Smooth muscle cell (in vitro differentiated cells): ENCODE results near the gene ZNF618. TPM values are rescaled to one million over a fixed set of nuclear protein-coding genes. Genes with fewer than 3 reads are reported as not detected.

Source experiments
- DNase-seq: peaks from one replicate; lab custom pipeline; 2025; ENCODE audit not compliant: unreplicated experiment; lab: John Stamatoyannopoulos, UW
- H2AFZ ChIP-seq: fragments of 200-600 bp; sonication (generic); 2 replicates; pipeline ENCODE4 v1.6.0; 2016; ENCODE audit warnings: antibody characterized with exemption, low read depth, mild to moderate bottlenecking
- H3F3A ChIP-seq: fragments of 200-600 bp; sonication (generic); 2 replicates; pipeline ENCODE4 v1.6.0; 2017; ENCODE audit warnings: antibody characterized with exemption, low read depth
- H3K27ac ChIP-seq: fragments of 200-600 bp; sonication (generic); 2 replicates; pipeline ENCODE4 v1.5.1; 2016; ENCODE audit warnings: low read depth, mild to moderate bottlenecking
- H3K27me3 ChIP-seq: fragments of 200-600 bp; sonication (generic); 2 replicates; pipeline ENCODE4 v1.6.1; 2016; ENCODE audit warnings: low read depth, mild to moderate bottlenecking
- H3K36me3 ChIP-seq: fragments of 200-600 bp; sonication (generic); 2 replicates; pipeline ENCODE4 v1.5.1; 2016; ENCODE audit warnings: low read depth
- H3K4me1 ChIP-seq: fragments of 200-600 bp; sonication (generic); 2 replicates; pipeline ENCODE4 v1.5.1; 2016; ENCODE audit warnings: low read depth
- H3K4me2 ChIP-seq: fragments of 200-600 bp; sonication (generic); 2 replicates; pipeline ENCODE4 v1.6.0; 2016; ENCODE audit warnings: mild to moderate bottlenecking
- H3K4me3 ChIP-seq: fragments of 200-600 bp; sonication (generic); 2 replicates; pipeline ENCODE4 v1.5.1; 2016; ENCODE audit warnings: mild to moderate bottlenecking
- H3K79me2 ChIP-seq: fragments of 200-600 bp; sonication (generic); 2 replicates; pipeline ENCODE4 v1.6.0; 2016; ENCODE audit warnings: low read depth, mild to moderate bottlenecking
- H3K9ac ChIP-seq: fragments of 200-600 bp; sonication (generic); 2 replicates; pipeline ENCODE4 v1.6.0; 2016; ENCODE audit warnings: low read depth
- H3K9me3 ChIP-seq: fragments of 200-600 bp; sonication (generic); replicated peaks from 2 replicates; pipeline ENCODE4 v1.5.1; 2016; ENCODE audit warnings: low read depth
- H4K20me1 ChIP-seq: fragments of 200-600 bp; sonication (generic); 2 replicates; pipeline ENCODE4 v1.6.0; 2016; ENCODE audit warnings: low read depth
- WGBS: methylation state at CpG from one replicate; pipeline ENCODE4 v1.1.7; 2016; ENCODE audit warnings: low lambda C conversion rate; 5-methylcytosine and 5-hydroxymethylcytosine counted together
- polyA plus RNA-seq: library from polyadenylated mRNA; unstranded; fragments of >200 nt; fragmentation: Nextera tagmentation; extraction: Ambion mirVana; gene quantifications from 2 replicates; pipeline ENCODE4 v1.2.1, GENCODE V29; 2016
- total RNA-seq: library from RNA; depleted of rRNA; stranded (reverse); fragments of >200 nt; gene quantifications from 2 replicates; pipeline ENCODE4 v1.2.3, GENCODE V29; 2014
- TF ChIP-seq, protein P1 (sequence below): fragments of 200-600 bp; sonication (generic); IDR thresholded peaks from 2 replicates; pipeline ENCODE4 v1.5.1; 2017; ENCODE audit warnings: borderline replicate concordance, mild to moderate bottlenecking, antibody characterized with exemption; ENCODE audit not compliant: insufficient read depth, poor library complexity, severe bottlenecking

ZNF618 gene
- total and polyA plus RNA-seq, 2 experiments from 2014 or later, result 9.9 to 19.5 TPM

DNA sequence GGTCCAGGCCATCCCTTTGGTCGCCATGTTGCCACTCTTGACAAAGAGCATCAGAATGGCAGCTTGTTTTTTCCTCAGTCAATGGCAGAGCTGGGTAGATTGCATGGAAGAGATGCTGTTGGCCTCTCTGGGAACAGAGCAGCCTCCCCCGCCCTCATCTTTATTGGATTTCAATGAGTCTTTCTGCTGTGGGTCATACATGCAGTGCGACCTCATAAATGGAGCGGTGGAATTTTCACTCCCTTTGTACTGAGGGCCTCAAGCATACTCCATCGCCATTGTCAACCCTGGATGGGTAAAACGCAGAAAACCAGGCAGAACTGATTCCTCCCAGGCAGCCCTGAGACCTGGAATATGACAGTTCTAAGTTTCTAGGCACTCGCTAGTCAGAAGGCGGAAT lies 71.8 kb downstream of the ZNF618 start:
- H3K9me3 ChIP-seq, result no peaks in the 10 kb centered on the region
- no peak overlapping the region for H3K27ac ChIP-seq
- H3K27me3 ChIP-seq, result no peaks in the 10 kb centered on the region
- no peaks in the 10 kb centered on the region for H3K4me1 ChIP-seq
- H3F3A ChIP-seq, result no peaks in the 10 kb centered on the region
- peaks cover 30% of the 10 kb centered on the region for H3K79me2 ChIP-seq
- H3K4me2 ChIP-seq, result no peak overlapping the region
- H3K36me3 ChIP-seq, result no peaks in the 10 kb centered on the region
- TF ChIP-seq, protein P1, sequence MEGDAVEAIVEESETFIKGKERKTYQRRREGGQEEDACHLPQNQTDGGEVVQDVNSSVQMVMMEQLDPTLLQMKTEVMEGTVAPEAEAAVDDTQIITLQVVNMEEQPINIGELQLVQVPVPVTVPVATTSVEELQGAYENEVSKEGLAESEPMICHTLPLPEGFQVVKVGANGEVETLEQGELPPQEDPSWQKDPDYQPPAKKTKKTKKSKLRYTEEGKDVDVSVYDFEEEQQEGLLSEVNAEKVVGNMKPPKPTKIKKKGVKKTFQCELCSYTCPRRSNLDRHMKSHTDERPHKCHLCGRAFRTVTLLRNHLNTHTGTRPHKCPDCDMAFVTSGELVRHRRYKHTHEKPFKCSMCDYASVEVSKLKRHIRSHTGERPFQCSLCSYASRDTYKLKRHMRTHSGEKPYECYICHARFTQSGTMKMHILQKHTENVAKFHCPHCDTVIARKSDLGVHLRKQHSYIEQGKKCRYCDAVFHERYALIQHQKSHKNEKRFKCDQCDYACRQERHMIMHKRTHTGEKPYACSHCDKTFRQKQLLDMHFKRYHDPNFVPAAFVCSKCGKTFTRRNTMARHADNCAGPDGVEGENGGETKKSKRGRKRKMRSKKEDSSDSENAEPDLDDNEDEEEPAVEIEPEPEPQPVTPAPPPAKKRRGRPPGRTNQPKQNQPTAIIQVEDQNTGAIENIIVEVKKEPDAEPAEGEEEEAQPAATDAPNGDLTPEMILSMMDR, result no peak
- peaks cover 95% of the 10 kb centered on the region for H4K20me1 ChIP-seq
- no peak overlapping the region for H2AFZ ChIP-seq
- H3K4me3 ChIP-seq, result no peak overlapping the region
- 90% methylated on average over 8 of the region's 8 CpGs for WGBS
- no peak overlapping the region for H3K9ac ChIP-seq
- no peak for DNase-seq

DNA sequence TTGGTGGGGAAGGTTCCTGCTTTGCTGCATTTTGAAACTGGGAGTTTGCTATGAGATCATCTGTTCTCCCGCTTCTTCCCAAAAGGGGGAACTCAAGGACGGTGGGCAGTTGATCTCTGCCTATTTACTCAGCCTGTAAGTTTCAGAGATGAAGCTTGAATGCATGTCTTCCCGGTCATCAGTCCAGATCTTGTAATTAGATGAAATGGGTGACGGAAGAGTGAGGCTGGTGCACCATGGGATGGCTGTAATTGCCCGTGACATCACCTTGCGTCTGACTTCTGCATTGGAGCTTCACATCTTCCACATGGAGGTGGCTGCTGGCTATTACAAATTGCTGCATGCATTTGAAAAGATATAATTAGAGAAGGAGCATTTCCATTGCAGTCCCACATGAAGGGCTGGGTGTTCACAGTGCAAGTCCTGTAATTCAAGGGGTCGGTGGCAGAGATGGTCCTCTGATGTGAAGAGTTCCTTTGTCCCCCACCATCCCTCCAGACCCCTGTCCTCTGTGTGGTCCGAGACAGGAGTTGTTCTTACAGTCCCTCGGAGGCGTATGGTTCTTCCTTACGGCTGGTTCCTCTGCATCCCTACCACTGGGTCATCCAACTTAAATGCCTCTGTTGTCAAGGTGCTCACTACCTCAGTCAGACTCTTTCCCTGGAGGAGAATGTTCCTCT lies 72.9 kb downstream of the ZNF618 start:
- no peak overlapping the region for H3K9ac ChIP-seq
- 90% methylated on average over 11 of the region's 11 CpGs for WGBS
- H3K27me3 ChIP-seq, result no peaks in the 10 kb centered on the region
- H3K79me2 ChIP-seq, result peaks cover 29% of the 10 kb centered on the region
- TF ChIP-seq, protein P1, result no peak
- no peaks in the 10 kb centered on the region for H3K9me3 ChIP-seq
- no peaks in the 10 kb centered on the region for H3K36me3 ChIP-seq
- H2AFZ ChIP-seq, result no peak overlapping the region
- H3F3A ChIP-seq, result no peaks in the 10 kb centered on the region
- peaks cover 95% of the 10 kb centered on the region for H4K20me1 ChIP-seq
- DNase-seq, result no peak
- no peak overlapping the region for H3K4me2 ChIP-seq
- H3K27ac ChIP-seq, result no peak overlapping the region
- H3K4me3 ChIP-seq, result no peak overlapping the region
- no peaks in the 10 kb centered on the region for H3K4me1 ChIP-seq

DNA sequence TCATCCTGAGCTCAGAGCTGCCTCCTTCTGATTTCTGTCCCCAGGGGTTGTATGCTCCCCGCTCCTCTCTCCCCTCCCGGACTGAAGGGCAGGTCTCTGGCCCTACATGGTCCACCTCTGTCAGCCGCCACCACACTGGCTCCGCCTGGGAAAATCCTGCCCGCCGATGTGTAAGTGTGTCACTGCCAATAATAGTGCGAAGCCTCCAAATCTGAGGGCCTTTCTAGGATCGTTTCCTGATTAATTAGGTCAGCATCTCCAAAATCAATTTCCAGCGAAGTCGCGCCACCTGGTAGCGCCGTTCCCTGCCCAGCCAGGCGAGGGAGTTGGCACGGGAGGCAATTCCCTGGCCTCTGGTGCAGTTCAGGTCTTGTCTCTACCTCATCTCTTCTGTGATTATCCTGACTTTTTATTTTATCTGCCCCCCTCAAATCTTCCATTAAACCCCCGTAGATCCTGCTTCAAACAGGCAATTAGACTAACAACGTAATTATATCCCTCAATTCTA lies 73.5 kb downstream of the ZNF618 start:
- Histone ChIP-seq H2AFZ (no peak overlapping the region), H3K9ac (no peak overlapping the region)
- no peak for DNase-seq

More for the DNA sequence above, 73.5 kb downstream of the ZNF618 start:
- Histone ChIP-seq H3K4me1 (no peaks in the 10 kb centered on the region), H3K9me3 (no peaks in the 10 kb centered on the region), H3F3A (no peaks in the 10 kb centered on the region), H3K36me3 (no peaks in the 10 kb centered on the region), H4K20me1 (peaks cover 95% of the 10 kb centered on the region), H3K27me3 (no peaks in the 10 kb centered on the region), H3K4me2 (no peak overlapping the region), H3K79me2 (peaks cover 28% of the 10 kb centered on the region), H3K4me3 (no peak overlapping the region), H3K27ac (no peak overlapping the region)
- WGBS, result 97% methylated on average over 17 of the region's 17 CpGs
- TF ChIP-seq, protein P1, result no peak
